Dendritic cell treated with granulocyte-macrophage colony-stimulating factor and Interleukin-4, amounts not matched to agents 40 ng/mL and 50 ng/mL, for 4 days (primary cell): ENCODE data around the gene OXER1.

ENCODE experiments used
- H3K27ac Mint-ChIP-seq: one replicate; pipeline ENCODE4 v1.8.0; 2022; ENCODE audit warnings: mild to moderate bottlenecking, mixed read lengths
- H3K27me3 Mint-ChIP-seq: one replicate; pipeline ENCODE4 v1.8.0; 2022; ENCODE audit warnings: mild to moderate bottlenecking, mixed read lengths
- H3K36me3 Mint-ChIP-seq: one replicate; pipeline ENCODE4 v1.8.0; 2022; ENCODE audit warnings: low read depth, mixed read lengths
- H3K4me1 Mint-ChIP-seq: one replicate; pipeline ENCODE4 v1.8.0; 2022; ENCODE audit warnings: low read depth, mixed read lengths
- H3K4me3 Mint-ChIP-seq: one replicate; pipeline ENCODE4 v1.8.0; 2022; ENCODE audit warnings: mild to moderate bottlenecking, moderate library complexity, mixed read lengths
- H3K9me3 Mint-ChIP-seq: one replicate; pipeline ENCODE4 v1.8.0; 2022; ENCODE audit warnings: mixed read lengths
- intact Hi-C: fragments of 100-400 bp; cut with micrococcal nuclease; formaldehyde crosslinking; loops from one replicate; pipeline ENCODE4 v1.15.0; 2022

Gene OXER1

DNA sequence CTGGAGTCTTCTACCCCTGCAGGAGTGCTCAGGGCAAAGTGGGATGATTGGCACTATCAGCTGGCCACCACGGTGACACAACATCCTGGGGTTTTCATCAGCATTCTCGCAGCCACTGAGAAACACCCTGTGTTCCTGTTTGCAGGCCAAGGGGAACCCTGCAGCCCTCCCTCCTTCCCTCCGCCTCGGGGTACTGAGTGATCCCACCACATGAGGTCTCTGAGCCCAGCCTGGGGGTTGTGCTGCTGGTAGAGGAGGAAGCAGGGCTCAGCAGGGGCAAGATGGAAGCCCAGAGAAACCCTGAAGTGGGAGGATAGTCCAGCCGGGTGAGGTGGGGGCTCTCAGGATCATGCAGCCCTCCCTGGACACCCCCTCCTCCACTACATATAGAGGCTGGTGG lies at the start of gene OXER1:
Gene OXER1, minus strand, starts transcription at position 40 of the 400 bp plus-strand sequence. CDS start 73 bp downstream, outside the sequence.
- intact Hi-C loops = no loop called here
- Mint-ChIP-seq H3K27ac (peak within 1 kb of the TSS; percentile 47), H3K9me3 (no peaks in the 10 kb centered on the region), H3K36me3 (peaks cover 16% of the 10 kb centered on the region), H3K27me3 (peaks cover 42% of the 10 kb centered on the region), H3K4me3 (no peak within 1 kb of the TSS), H3K4me1 (peaks cover 45% of the 10 kb centered on the region)

GRCh38 chr2:42812899-42813479 lies 49.1 kb upstream of the OXER1 start:
- intact Hi-C loops = loop anchor here (5.0 kb wide), 1 partner anchor 409 kb away; no protein-coding TSS in a partner anchor
- H3K4me3 Mint-ChIP-seq = no peak overlapping the region
- H3K36me3 Mint-ChIP-seq = peaks cover 12% of the 10 kb centered on the region

GRCh38 chr2:42810971-42811811 lies 47.3 kb upstream of the OXER1 start:
- Mint-ChIP-seq H3K27me3 (no peaks in the 10 kb centered on the region), H3K27ac (peak overlapping the region; percentile 99), H3K4me1 (peaks cover 42% of the 10 kb centered on the region), H3K36me3 (peaks cover 12% of the 10 kb centered on the region), H3K4me3 (peak overlapping the region; percentile 80), H3K9me3 (peaks cover 21% of the 10 kb centered on the region)
- intact Hi-C loops = loop anchor here (2.0 to 5.0 kb wide), 2 partner anchors 18 to 411 kb away; partner anchors contain the start of gene HAAO

More at GRCh38 chr2:42812899-42813479, 49.1 kb upstream of the OXER1 start:
- peaks cover 1% of the 10 kb centered on the region for H3K27me3 Mint-ChIP-seq
- peaks cover 29% of the 10 kb centered on the region for H3K9me3 Mint-ChIP-seq
- H3K27ac Mint-ChIP-seq = peak overlapping the region; percentile 78
- H3K4me1 Mint-ChIP-seq = peaks cover 37% of the 10 kb centered on the region

DNA sequence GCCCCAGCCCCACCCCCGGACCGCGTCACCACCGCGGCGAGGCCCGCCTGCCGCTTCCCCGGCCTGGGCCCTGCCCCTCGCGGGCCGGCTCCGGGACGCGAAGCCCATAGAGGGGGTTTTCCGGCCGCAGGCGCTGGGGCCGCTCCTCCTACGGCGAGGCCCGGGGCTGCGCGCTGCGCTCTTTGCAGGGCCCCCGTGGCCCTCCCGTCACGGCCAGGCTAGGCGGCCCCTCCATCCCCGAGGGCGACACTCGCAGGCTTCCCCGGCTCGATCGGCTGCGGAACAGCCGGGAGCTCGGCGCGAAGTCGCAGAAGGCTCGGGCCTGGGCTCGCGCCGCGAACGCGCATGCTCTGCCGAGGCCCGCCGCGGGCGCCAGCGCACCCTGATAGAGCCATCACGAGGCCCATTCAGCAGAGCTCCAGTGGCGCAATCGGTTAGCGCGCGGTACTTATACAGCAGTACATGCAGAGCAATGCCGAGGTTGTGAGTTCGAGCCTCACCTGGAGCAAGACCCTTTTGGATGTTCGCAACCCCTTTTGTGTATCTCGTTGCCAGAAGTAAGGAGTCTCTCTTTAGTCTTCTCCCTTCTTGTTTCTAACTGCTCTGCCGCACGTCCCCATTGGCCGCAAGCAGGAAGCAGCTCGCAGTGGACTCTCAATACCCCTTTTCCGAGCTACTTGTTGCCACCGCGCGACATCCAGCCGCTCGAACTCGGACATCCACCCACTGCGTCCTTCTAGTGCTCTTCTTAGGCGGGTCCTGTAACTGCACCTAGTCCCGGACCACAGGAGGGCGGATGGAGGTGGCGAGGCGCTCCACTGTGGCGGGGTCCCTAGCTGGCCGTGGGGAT lies 46.4 kb upstream of the OXER1 start:
- Mint-ChIP-seq H3K9me3 (peaks cover 14% of the 10 kb centered on the region), H3K27me3 (no peaks in the 10 kb centered on the region)

DNA sequence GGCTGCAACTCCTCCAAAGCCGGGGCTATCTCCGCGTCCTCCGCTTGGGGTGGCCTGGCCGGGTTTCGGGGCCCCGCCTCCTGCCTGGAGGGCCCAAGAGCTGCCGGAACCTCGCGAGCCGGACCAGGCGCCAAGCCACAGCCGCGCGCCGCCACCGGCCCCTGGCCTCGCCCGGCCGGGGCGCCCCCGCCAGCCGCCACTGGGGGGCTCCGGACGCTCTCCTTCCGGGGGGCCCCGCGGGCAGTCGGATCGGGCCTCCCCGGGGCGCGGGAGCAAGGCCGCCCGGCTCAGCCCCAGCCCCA lies 45.8 kb upstream of the OXER1 start:
- intact Hi-C loops = loop anchor here (2.0 to 5.0 kb wide), 2 partner anchors 17 to 413 kb away; partner anchors contain the start of gene HAAO
- H3K36me3 Mint-ChIP-seq = peaks cover 9% of the 10 kb centered on the region
- H3K27me3 Mint-ChIP-seq = no peaks in the 10 kb centered on the region
- peak overlapping the region; percentile 99 for H3K27ac Mint-ChIP-seq
- peak overlapping the region; percentile 80 for H3K4me3 Mint-ChIP-seq
- peaks cover 52% of the 10 kb centered on the region for H3K4me1 Mint-ChIP-seq
- H3K9me3 Mint-ChIP-seq = peaks cover 8% of the 10 kb centered on the region

More for the DNA sequence above, 46.4 kb upstream of the OXER1 start:
- intact Hi-C loops = loop anchor here (2.0 to 5.0 kb wide), 2 partner anchors 18 to 412 kb away; partner anchors contain the start of gene HAAO
- H3K36me3 Mint-ChIP-seq = peaks cover 12% of the 10 kb centered on the region
- peak overlapping the region; percentile 80 for H3K4me3 Mint-ChIP-seq
- peaks cover 46% of the 10 kb centered on the region for H3K4me1 Mint-ChIP-seq
- peak overlapping the region; percentile 99 for H3K27ac Mint-ChIP-seq

DNA sequence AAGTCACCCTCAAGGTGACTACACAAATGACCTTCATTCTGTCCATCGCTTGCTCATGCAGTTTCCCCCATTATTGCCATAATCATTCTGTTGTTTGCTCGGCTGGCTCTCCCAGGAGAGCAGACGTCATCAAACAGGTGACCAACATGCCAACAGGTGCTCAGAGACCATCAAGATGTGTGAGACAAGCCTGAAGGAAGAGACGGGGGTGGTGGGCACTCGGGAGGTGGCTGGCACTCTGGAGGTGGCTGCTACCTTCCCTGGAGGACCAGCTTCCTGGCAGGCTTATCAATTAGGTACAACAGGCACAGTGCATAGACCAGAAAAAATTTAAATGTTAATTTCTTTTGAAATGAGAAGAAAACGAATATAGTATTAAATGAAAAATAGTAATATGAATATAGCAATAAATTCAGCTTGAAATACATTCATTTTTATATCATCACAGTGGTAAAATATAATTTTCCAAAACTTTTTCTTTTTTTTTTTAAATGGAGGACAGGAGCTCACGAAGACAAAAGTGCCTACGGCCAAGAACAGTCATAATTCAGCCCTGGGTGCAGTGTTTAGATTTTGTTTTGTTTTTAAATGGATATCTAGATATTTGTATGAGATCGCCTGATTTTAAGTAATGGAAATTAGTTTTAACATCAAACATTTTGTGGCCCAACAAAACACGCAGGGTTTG lies 45.3 kb upstream of the OXER1 start:
- Mint-ChIP-seq H3K27ac (peak overlapping the region; percentile 99), H3K4me3 (peak overlapping the region; percentile 61), H3K27me3 (no peaks in the 10 kb centered on the region), H3K36me3 (peaks cover 7% of the 10 kb centered on the region), H3K4me1 (peaks cover 57% of the 10 kb centered on the region), H3K9me3 (peaks cover 8% of the 10 kb centered on the region)
- intact Hi-C loops = no loop called here

DNA sequence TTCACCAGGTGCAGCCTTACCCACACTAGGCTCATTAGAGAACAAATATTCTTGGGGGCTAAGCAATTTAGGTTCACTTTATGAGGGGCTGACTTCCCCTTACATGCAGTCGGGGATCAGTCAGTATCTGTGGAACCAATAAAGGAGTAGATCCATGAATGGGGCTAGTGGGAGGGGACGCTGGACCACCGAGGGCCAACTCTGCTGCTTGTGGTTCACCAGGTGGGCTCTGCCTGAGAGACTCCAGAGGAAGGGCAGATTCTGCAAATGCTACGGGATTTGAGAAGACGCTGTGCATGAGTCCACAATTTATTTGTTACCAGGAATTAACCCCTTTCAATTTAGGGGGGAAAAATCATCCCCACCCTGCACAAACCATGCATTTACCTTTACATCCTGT lies 44.4 kb upstream of the OXER1 start:
- no peak overlapping the region for H3K4me3 Mint-ChIP-seq
- H3K36me3 Mint-ChIP-seq = no peaks in the 10 kb centered on the region
- no peaks in the 10 kb centered on the region for H3K9me3 Mint-ChIP-seq
- intact Hi-C loops = no loop called here
- no peak overlapping the region for H3K27ac Mint-ChIP-seq
- H3K27me3 Mint-ChIP-seq = no peaks in the 10 kb centered on the region
- peaks cover 63% of the 10 kb centered on the region for H3K4me1 Mint-ChIP-seq

GRCh38 chr2:42806786-42807185 lies 42.9 kb upstream of the OXER1 start:
- H3K4me3 Mint-ChIP-seq = no peak overlapping the region
- peaks cover 65% of the 10 kb centered on the region for H3K4me1 Mint-ChIP-seq
- H3K36me3 Mint-ChIP-seq = peaks cover 1% of the 10 kb centered on the region
- H3K27me3 Mint-ChIP-seq = no peaks in the 10 kb centered on the region
- H3K27ac Mint-ChIP-seq = no peak overlapping the region
- intact Hi-C loops = no loop called here
- no peaks in the 10 kb centered on the region for H3K9me3 Mint-ChIP-seq

DNA sequence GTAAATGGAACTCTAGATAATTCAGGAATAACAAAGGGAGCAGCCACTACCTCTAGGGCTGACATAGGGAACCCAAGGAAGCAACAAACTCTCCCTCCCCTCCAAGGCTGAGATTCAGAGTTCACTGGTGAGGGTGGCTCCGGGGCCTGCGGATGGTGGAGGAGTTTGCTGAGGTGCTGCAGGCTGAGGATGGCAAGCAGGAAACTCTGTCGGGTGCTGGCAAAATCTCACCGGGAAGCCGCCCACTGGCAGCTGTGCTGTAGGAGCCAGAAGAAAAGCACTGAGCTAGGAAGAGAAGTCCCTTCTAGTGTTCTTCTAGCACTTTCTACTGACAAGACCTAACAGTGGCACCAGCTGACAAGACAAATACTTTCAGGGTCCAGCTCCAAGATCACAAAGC lies 41.0 kb upstream of the OXER1 start:
- H3K36me3 Mint-ChIP-seq = peaks cover 9% of the 10 kb centered on the region
- no peaks in the 10 kb centered on the region for H3K9me3 Mint-ChIP-seq
- intact Hi-C loops = no loop called here
- H3K27me3 Mint-ChIP-seq = no peaks in the 10 kb centered on the region
- no peak overlapping the region for H3K4me3 Mint-ChIP-seq
- peaks cover 70% of the 10 kb centered on the region for H3K4me1 Mint-ChIP-seq
- no peak overlapping the region for H3K27ac Mint-ChIP-seq

GRCh38 chr2:42804338-42804737 lies 40.4 kb upstream of the OXER1 start:
- Mint-ChIP-seq H3K36me3 (peaks cover 14% of the 10 kb centered on the region), H3K27me3 (no peaks in the 10 kb centered on the region), H3K4me3 (no peak overlapping the region), H3K4me1 (peaks cover 75% of the 10 kb centered on the region), H3K27ac (peak overlapping the region; percentile 21), H3K9me3 (no peaks in the 10 kb centered on the region)
- intact Hi-C loops = no loop called here

GRCh38 chr2:42802150-42802549 lies 38.2 kb upstream of the OXER1 start:
- Mint-ChIP-seq H3K4me1 (peaks cover 65% of the 10 kb centered on the region), H3K9me3 (no peaks in the 10 kb centered on the region), H3K27me3 (no peaks in the 10 kb centered on the region), H3K4me3 (no peak overlapping the region), H3K27ac (no peak overlapping the region), H3K36me3 (peaks cover 27% of the 10 kb centered on the region)
- intact Hi-C loops = no loop called here

DNA sequence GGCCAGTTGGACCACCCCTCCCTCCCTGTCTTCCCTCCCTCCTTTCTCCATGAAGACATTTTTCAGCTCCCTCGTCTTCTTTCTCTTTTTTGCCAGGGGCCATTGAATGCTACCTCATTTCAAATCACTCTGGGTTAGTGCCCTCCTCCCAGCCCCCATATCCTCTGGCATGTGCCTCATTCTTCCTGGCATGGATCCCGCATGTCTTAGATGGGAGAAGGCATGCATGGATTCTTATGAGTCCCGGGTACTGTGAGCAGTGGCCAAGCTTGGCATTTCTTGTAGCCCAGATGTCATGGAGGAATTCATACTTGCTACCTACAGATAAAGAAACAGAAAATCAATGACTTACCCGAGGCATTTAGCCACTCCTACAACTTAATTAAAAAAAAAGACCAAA lies 37.4 kb upstream of the OXER1 start:
- peaks cover 35% of the 10 kb centered on the region for H3K36me3 Mint-ChIP-seq
- peaks cover 62% of the 10 kb centered on the region for H3K4me1 Mint-ChIP-seq
- no peak overlapping the region for H3K4me3 Mint-ChIP-seq
- no peaks in the 10 kb centered on the region for H3K9me3 Mint-ChIP-seq
- intact Hi-C loops = no loop called here
- no peaks in the 10 kb centered on the region for H3K27me3 Mint-ChIP-seq
- peak overlapping the region; percentile 11 for H3K27ac Mint-ChIP-seq

DNA sequence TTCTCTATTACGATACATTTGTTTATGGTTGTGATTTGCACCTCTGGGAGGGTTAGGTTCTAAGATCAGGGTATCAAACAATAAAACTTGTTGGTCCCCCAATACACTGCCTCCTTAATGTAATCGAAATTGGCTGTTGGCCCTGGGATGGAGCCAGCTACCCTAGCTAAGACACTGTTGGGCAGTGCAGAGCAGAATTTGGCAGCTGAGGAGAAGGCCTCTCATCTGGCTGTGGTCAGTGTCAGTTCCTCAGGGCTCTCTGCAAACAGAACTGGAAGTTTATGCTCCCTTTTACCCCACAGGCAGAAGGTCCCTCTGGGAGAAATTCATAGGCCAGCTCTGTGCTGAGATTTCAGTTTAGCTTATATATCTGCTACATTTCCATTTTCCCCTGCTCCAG lies 37.0 kb upstream of the OXER1 start:
- H3K4me1 Mint-ChIP-seq = peaks cover 59% of the 10 kb centered on the region
- no peaks in the 10 kb centered on the region for H3K9me3 Mint-ChIP-seq
- peaks cover 39% of the 10 kb centered on the region for H3K36me3 Mint-ChIP-seq
- H3K27me3 Mint-ChIP-seq = no peaks in the 10 kb centered on the region
- no peak overlapping the region for H3K4me3 Mint-ChIP-seq
- intact Hi-C loops = no loop called here
- H3K27ac Mint-ChIP-seq = peak overlapping the region; percentile 11
